Measurements from ENCODE around the gene MAL. TPM values are rescaled to one million over a fixed set of nuclear protein-coding genes. Genes with fewer than 3 reads are reported as not detected.

Gene MAL
- total and polyA plus RNA-seq, 2 of the 8 experiments (the other 6 are each of a cell fraction or from before 2014, with no cell fraction given): not detected

DNA sequence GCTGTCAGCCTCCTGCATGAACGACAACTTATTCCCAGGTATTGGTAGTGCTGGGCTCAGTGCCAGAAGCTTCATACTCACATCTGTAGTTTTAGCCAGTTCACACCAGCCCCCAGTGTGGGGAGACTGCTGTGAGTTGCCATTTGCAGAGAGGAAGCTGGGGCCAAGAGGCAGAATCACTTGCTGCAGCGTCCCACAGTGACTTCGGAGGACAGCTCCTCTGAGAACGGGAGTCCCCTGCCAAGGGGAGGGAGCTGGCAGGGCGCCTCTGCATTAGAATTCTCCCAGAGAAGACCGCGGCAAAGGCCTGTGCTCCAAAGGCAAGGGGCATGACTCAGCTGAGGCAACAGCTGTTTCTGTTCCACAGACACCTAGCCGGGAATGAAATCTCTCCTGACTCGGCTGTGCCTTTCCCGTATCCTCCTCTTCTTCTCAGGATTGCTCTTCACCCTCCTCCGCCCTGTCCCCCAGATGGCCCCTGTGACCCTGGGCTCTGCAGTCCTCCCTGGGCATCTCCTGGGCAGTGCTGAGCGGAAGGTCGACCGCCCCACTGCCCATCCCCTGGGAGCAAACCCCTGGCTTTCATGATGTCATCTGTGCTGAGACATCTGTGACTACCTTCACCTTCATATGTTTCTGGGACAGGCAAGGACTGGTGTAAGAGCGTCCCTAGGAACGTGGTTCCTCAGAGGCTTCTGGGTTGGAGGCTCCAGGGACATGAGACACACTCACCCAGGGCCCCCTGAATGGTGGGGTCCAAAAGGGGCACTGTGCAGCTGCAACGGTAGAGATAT lies 18.0 kb downstream of the MAL start (continued):
- TF ChIP-seq BACH1 (IDR thresholded peaks at IDR 0.05; ENCODE audit: low read length): no peak
- TF ChIP-seq SUZ12 (IDR thresholded peaks at IDR 0.05; ENCODE audit: low read length): no peak

Data from H1 (cell line).